Cortex of kidney (tissue), 1 donor: ENCODE measurements around the gene ARID5A.

Source experiments
- DNase-seq: peaks from one replicate; lab custom pipeline; 2025; lab: John Stamatoyannopoulos, UW

ARID5A gene

DNA sequence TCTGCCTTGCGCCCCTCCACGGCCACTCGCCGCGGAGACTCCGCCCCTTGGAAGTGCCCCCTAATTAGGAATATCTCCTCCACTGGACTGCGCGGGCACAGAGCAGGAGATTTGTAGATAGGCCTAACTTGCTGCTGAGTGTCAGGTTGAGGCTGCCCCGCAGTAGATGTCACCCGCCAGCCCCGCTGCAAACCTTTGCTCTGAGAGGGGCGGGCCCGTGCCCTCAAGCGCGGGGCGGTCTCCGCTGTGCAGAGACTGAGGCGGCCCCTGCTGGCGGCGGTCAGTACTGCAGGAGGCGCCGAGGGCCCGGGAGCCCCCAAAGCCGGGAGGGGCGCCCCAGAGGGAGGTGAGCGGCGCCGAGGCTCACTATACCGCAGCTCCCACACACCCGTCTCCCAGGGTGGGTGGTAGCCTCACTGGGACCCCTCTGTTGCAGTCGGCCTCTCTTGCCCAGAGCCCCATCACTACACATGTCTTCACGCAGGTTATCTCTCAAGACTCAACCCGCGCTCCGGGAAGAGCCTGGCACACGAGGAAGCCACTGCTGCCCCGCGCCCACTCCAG lies 28.5 kb upstream of the ARID5A start:
- no peak for DNase-seq

DNA sequence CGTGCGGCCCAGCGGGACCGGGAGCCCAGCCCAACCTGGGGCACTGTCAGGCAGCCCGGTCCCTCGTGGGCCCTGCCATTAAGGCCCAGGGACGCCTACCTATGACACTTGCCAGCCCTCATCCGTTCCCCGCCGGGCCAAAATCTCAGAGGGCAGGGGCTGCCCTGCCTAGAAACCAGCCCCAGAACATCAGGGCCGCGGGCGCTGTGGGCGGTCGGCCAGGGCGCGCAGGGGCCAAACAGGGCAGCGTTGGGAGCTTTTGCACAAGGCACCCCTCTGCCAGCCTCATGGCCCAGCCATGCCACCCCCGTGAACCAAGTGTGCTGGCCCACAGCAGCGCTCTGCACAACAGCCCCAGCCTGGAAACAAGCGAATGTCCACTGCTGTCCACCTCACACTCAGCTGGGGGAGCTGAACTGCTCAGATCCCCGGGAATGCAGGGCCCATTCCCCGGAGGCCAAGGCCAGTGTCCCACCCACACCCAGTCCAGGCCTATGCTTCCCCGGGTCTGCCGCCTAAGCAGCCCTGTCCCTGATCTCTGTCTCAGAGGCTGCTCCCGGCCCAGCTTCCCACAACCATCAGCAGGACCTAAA lies 27.9 kb upstream of the ARID5A start:
- DNase-seq = no peak

DNA sequence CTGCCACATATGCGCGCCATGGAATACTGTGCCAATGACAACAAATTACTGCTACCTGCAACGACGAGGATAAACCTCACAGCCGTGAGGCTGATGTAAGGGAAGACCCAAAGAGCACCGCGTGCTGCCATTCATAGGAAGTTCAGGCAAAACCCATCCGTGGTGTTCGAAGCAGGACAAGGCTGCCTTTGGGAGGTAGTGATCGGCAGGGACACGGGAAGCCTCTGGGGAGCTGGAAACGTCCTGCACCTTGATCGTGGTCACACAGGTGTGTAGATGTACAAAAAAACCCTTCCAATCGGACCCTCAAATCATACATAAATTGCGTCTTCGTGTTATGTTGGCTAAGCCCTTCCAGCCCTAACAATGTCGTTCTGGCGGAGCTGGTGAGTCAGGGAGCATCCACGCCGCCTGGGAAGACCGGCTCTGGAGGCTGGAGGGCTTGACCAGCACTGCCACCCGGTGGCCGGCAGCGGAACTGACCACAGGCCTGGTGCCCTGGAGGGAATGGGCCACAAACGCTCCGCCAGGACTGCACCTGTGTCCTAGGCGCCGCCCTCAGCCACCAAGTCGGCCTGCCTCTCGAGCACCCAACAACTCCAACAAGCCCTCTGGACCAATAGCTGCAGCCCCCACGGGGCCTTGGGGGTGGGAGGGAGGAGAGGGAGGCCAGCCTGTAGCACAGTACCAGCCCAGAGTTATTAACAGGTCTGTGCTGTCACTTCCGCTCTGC lies 27.3 kb upstream of the ARID5A start:
- no peak for DNase-seq

DNA sequence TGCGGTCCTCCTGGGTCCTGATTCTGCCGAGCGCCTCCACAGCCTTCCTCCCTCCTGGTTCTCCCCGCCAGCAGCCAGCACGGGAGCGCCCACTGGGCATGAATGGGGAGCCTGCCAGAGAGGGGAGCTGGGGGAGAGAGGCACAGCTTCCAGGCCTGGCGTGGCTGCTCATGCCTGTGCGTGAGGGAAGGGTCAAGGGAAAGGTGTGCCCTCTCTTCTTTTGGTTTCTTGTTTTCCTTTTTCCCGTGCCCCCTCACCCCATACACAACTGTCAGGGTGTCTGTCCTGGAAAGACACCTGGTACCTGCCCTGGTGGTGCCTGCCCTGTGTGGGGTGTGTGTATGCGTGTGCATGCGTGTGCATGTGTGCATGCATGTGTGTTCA lies 26.7 kb upstream of the ARID5A start:
- DNase-seq = no peak

DNA sequence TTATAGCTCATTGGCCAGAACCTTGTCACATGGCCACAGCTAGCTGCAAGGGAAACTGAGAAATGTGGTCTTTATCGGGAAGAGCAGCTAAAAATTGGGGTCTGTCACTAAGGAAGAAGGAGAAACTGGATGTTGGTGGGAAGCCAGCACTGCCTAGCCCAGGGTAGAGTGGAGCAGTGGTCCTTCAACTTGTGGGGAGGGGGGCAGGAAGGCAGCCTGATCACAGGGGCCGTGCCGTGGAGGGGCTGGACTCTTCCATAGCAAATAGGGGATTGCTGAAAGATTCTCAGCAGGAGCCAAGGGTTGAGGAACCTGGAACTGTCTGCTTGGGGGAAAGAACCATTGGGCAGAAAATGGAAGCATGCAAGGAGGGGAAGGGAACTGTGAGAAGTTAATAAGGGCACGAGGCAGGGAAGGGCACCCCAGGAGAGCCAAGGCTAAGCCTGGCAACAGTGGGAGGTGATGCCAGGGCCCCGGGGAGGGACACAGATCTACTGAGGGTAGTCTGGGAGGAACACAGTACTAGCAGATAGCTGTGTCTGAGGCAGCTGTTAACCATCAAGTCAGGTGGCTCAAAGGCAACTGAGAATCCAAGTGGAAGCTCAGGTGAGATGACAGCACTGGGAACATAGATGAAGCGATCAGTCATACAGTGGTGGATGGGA lies 25.5 kb upstream of the ARID5A start:
- no peak for DNase-seq

DNA sequence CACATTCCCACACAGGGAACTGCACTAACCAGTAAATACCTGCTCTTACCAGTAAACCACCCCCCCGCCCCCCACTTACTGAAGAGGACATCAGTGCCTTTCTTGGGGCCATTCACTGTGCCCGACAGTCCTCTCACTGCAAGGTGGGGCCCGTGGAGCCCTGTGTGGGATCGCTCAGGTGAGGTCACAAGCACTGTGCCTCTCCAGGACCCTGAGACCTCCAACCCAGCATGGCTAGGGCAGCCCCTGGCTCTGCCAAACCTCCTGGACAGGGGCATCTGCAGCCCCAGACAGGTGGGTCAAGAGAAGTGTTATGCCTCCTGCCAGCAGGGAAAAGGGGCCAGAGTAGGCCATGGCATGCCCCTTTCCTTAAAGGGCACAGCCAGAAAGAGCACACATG lies 24.7 kb upstream of the ARID5A start:
- DNase-seq = no peak

DNA sequence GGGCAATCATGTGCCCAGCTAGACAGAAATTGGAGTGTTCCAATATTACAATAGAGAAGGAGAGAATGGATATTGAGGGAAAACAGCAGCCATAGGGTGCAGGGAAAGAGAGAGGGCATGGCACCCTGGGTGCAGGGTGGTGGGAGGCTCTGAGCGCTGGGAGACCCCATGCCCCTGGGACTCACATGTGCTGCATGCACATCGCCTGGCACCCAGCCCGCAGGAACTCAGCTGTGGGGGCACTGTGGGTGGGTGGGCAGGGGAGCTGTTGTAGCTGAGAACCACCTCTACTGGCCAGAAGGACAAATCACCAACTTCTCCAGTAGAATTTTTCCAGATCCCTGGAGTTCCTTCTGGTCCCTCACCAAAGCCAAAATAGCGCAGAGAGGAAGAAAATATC lies 24.2 kb upstream of the ARID5A start:
- no peak for DNase-seq

DNA sequence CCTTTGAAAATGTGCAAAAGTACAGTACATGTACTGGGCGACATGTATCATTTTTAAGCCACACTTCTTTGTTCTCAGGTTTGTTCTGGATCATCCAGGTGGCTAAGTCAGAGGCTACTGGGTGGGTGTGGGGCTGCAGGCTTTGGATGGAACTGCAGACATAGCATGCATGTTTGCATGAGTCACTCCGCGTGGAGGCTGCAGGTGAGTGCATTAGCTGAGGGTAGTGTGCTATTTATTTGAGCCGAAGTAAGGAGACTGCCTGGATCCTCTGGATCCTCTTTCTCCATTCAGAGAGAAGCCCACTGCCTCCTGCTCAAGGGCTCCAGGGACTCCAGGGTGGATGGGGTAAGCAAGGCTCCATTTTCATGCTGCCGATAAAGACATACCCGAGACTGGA lies 22.0 kb upstream of the ARID5A start:
- no peak for DNase-seq

DNA sequence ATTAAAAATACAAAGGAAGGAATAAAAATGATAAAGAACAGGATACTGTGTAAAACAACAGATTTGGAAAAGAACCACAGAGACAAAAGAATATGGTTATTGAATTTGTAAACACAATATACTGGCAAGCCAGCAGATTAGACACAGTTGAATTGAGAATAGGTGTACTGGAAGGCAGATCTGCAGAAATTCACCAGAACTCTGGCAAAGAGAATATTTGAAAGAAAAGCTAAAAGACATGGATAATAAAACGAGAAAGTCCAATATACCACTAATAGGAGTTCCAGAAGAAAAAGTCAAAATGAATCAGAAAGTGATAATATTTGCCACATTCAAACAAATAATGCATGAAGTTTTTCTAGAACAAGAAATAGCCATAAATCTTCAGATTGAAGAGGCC lies 19.5 kb upstream of the ARID5A start:
- no peak for DNase-seq

DNA sequence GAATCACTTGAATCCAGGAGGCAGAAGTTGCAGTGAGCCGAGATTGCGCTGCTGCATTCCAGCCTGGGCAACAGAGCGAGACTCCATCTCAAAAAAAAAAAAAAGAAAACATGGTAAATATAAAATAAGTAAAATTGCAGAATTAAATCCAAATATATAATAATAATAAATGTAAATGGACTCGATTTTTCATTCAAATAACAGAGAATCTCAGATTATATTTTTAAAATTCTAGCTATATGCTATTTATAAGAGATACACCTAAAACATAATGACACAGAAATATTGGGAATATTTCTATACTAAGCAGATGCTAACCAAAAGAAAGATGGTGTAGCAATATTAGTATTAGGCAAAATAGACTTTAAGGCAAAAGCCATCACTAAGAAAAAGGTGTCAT lies 16.3 kb upstream of the ARID5A start:
- no peak for DNase-seq

DNA sequence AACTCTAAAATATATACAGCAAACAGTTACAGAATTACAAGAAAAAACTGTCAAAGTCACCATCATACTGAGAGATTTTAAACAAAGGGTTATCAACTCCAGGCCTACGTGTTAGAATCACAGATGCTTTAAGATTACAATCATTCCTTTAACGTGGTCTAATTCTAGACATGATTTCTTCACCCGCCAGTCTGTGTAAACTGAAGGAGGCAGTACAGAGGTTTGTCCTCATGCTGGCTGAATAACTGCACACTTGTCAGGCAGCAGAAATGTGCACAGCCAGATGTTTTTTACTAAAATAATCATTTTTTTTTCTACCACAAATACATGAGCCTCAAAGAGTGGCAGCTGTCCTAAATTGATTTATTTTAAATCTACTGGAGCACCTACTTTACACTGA lies 15.9 kb upstream of the ARID5A start:
- no peak for DNase-seq

DNA sequence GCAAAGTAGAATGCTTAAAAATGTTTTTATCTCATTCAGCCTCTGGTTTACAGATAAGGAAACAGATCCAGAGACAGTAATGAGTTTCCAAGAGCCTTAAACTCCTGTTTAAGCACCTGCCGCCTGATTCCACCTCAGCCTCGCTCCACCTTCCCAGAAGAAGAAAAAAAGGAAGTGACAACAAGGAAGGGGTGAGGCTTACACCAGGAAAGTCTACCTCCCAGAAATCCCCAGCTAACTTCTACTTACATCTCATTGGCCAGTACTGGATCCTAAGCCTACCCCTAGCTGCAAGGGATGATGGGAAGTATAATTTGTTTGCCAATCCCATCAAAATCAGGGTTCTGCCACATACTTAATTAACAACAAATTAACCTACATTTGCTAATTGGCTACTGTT lies 15.3 kb upstream of the ARID5A start:
- DNase-seq = no peak

DNA sequence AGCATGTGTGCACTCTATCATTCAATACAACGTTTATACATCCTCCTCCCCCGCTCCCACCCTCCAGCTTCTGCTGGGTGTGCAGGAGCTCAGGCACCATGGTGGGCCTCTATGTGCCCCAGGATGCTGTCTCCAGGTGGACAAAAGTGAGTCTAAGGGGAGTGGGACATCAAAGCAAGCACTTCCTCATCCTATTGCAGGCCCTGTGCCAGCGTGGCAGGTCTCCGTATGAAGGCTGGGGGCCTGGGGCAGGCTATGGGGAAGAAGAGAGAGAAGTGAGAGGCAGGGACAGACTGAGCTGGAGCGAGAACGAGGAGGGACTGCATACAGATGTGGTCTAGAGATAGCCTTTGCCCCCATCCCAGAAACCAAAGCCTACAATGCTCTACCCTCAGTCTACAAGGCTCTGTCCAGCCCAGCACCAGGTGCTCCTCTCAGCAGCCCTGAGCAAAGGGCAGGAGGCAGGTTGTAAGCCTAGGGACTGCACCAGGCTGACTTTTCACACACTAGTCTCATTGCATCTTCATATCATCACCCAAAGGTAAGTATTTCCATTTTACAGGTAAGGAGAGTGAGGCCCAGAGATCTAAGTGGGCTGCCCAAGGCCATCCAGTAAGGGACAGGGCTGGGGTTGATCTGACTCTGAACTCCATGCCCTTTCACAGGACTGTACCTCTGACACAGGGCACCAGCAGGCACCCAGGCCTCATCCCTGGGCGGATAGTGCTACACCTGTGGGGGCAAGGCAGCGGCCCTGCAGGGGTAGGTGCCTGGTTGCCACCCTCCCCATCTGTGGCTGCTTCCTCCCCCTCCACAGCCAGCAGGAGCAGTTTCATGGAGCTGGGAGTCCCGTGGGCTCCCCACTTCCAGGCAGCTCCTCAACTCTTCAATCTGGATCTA lies 14.0 kb upstream of the ARID5A start:
- DNase-seq = no peak

DNA sequence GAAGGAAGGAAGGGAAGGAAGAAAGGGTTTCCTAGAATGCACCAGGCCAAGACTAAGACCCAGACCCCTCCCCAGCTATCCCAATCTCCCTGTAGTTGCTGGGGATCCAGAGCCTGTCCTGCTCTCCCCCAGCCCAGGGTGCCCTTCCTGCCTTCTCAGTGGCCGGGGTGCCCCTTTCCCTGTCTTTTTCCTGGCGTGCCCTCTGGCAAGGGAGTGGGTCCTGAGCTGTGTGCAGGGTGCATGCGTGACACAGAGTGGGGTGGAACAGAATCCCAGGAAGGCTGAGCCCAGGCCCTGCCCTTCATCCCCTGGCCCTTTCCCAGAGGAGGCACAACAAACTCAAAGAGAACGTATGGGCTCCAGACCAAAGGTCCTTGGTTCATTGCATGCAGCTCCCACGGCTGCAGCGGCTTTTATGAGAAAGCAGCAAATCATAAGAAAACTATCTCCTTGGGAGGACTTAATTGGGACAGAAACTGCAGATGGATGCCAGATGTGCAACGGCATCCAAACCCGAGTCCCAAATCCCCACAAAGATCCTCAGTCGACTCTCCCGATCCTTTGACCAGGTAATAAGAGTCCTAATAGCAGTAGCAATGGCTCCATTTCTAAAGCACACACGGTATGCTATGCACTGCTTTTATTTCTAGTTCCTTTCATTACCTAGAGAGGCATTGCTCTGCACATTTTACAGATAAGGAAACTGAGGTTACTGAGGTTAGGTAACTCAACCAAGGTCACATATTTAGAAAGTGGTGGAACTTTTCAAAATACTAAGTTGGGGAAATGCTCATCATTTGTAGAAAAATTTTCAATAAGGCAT lies 12.7 kb upstream of the ARID5A start:
- no peak for DNase-seq

DNA sequence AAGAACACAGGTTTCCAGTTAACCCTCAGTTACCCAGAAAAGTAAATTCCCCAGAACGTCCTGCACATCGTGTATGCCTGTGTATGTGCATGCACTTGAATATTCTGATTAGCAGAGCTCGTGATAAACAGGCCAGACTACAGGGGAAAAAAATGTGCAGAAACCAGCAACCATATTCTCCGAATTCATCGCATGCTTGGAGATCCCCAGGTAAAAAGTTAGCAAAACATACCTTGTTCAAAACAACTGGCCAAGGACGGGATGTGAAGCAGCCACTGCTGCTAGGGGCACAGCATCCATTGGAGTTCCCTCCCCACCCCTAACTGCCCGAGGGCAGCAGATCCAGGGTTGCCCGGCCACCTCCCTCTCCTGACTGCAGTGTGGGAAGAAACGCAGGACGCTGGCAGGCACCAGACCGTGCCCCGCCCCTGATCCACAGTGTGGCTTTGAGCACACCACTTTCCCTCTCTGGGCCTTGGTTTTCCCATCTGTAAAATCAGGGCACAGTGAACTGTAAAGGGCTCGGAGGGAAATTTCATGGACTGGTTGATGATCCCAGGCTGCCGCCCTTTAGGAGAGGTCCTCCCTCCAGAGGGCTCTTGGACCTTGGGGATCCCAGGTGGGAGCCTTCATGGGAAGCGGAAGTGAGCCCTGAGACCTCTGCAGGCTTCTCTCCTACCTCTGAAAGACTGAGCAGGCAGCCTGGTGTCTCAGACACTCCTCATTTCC lies 11.9 kb upstream of the ARID5A start:
- DNase-seq = no peak

DNA sequence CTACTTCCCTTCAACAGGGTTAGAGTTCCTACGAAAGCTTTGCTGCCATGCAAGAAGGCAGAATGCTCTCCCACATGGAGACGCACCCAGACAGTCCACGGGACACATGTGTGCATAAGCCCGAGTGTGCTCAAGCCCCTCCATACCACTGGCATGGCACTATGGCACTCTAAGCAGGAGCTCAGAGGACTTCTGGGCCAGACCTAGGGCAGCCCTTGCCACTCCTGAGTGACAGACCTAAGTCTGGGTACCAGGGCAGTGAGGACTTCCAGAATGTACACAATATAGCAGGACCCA lies 11.4 kb upstream of the ARID5A start:
- no peak for DNase-seq

DNA sequence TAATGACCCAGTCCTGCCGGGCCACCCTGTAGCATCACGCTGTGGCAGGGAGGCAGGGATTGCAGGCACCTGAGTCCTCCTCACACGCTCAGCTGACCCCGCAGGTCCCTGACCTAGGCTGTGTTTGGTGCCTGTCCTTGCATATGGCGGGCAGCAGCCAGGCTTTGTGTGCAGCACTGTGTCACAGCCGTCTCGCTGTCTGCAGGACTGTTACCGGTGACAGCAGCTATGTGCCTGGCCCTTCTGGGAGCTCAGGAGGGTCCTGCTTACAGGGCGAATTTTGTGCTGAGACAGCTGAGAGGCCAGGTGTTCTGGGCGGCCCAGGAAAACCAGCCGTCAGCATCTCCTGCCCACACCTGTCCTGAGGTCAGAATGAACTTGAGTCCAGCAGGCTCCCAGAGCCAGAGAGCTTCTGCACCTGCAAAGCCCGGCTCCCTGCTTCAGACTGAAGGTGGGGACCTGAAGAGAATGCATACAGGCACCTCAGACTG lies 10.4 kb upstream of the ARID5A start:
- no peak for DNase-seq

DNA sequence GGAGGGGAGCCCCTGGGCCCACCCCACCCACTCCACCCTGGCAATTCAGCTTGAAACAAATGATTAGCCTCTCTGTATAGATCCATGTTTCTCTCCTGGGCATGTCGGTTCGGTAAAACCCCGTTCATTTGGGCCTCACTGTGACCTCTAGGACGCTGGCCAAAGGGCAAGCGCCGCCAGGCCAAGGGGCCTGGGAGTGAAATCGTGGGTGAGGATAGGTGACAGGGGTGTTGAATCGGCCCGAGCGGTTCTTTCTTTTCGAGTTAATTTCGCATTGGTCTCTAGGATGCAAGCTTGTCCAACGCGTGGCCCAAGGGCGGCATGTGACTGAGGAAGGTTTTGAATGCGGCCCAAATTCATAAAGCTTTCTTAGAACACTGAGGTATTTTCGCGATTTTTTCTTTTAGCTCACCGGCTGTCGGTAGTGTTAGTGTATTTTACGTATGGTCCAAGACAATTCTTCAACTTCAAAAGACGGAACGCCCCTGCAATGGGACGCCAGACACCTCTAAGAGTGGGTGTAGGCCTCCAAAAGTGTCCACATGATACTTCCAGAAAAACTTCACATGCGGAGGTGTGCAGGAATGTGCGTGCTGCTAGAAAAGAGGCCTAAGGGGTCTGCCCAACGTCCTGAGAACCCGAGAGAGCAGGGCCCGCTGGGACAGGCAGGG lies 9.8 kb upstream of the ARID5A start:
- DNase-seq = no peak

DNA sequence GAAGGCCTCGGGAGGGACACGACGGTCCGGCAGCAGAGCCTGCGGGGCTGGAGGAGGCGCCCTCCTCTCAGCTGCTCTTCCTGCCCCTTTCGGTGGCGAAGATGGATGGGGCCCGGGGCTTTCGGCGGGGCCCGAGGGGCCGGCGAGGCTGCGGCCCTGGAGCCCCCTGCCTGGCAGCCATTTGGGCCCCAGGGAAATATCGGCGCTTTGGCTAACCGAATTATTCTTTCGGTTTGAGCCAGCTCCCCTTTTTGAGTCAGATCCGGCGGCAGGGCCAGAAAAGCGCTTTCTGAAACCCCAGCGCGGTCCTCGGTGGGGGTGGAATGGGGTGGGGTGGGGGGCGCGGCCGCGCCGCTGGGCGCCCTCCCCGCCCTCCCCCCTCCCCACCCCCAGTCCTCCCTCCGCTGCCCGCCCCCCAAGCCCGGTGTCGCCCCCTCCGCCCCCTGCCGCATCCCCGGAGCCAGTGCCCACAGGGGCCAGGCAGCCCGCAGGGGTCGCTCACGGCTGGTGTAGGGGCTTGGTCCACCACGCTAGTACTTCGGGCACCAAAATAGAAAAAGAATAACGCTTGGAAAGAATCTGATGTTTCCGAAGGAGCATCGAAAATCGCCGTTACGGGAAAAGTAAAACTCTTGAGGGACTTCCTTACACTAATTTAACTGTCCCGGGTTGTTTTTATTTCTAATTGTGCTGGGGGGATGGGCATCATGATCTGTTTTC lies 9.1 kb upstream of the ARID5A start:
- DNase-seq = no peak
